ENCODE measurements around the gene ERCC4. TPM values are rescaled to one million over a fixed set of nuclear protein-coding genes. Genes with fewer than 3 reads are reported as not detected.

The ERCC4 gene
- total and polyA plus RNA-seq, 7 donors: 0.60 to 11.4 (median 7.7) TPM

GRCh38 chr16:13939821-13940220 lies 19.9 kb downstream of the ERCC4 start:
- peaks cover 0 to 55% (median 6%) of the 10 kb centered on the region in 4 donors for H3K36me3 ChIP-seq
- WGBS, 2 donors: 93 to 96% methylated on average over 5 of the region's 5 CpGs

DNA sequence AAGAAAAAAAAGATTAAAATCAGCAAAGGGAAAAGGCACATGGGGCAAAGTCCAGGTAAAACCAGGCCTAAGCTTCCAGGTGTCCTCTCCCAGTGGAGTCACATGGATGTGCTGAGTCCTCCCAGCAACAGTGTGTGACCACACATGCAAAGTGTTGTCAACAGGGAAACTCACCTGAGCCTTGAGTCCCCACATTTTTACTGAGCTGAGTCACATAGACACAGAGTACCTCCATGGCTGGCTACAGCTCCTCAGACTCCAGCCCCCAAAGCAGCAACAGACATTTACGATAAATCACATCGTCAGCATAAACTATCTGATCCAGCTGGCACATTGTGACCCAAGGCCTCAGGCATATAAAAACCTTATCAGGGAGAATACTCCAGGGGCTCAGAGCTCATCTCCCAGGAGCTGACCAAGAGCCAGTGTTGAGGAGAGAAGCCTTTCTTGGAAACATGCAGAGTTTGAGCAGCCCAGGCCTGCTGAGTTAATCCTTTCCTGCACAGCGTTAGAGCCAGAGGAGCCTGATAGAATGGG lies 20.5 kb downstream of the ERCC4 start:
- no peak overlapping the region for H3K4me3 ChIP-seq
- intact Hi-C loops (cut with DNase I): no loop called here
- 84 to 88% methylated on average over 3 of the region's 3 CpGs for WGBS, 2 donors
- peaks cover 0 to 54% (median 7%) of the 10 kb centered on the region in 4 donors for H3K36me3 ChIP-seq
- TF ChIP-seq, protein P1, sequence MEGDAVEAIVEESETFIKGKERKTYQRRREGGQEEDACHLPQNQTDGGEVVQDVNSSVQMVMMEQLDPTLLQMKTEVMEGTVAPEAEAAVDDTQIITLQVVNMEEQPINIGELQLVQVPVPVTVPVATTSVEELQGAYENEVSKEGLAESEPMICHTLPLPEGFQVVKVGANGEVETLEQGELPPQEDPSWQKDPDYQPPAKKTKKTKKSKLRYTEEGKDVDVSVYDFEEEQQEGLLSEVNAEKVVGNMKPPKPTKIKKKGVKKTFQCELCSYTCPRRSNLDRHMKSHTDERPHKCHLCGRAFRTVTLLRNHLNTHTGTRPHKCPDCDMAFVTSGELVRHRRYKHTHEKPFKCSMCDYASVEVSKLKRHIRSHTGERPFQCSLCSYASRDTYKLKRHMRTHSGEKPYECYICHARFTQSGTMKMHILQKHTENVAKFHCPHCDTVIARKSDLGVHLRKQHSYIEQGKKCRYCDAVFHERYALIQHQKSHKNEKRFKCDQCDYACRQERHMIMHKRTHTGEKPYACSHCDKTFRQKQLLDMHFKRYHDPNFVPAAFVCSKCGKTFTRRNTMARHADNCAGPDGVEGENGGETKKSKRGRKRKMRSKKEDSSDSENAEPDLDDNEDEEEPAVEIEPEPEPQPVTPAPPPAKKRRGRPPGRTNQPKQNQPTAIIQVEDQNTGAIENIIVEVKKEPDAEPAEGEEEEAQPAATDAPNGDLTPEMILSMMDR (IDR thresholded peaks at IDR 0.05): no peak
- TF ChIP-seq POLR2A (IDR thresholded peaks at IDR 0.05): no peak
- TF ChIP-seq EP300 (IDR thresholded peaks at IDR 0.05): no peak
- TF ChIP-seq POLR2AphosphoS5 (IDR thresholded peaks at IDR 0.05): no peak
- no peak for DNase-seq
- no peaks in the 10 kb centered on the region for H3K9me3 ChIP-seq
- H3K27ac ChIP-seq: no peak overlapping the region
- peaks cover 0 to 5% (median 0%) of the 10 kb centered on the region in 4 donors for H3K4me1 ChIP-seq
- no peaks in the 10 kb centered on the region for H3K27me3 ChIP-seq

More at GRCh38 chr16:13939821-13940220, 19.9 kb downstream of the ERCC4 start:
- Histone ChIP-seq H3K27ac (no peak overlapping the region), H3K4me3 (no peak overlapping the region), H3K9me3 (no peaks in the 10 kb centered on the region), H3K4me1 (peaks cover 0 to 5% (median 0%) of the 10 kb centered on the region in 4 donors), H3K27me3 (no peaks in the 10 kb centered on the region)
- TF ChIP-seq POLR2AphosphoS5 (IDR thresholded peaks at IDR 0.05) (no peak), POLR2A (IDR thresholded peaks at IDR 0.05) (no peak), EP300 (IDR thresholded peaks at IDR 0.05) (no peak)
- TF ChIP-seq, protein P1 (IDR thresholded peaks at IDR 0.05): no peak
- DNase-seq: no peak
- intact Hi-C loops (cut with DNase I): no loop called here

DNA sequence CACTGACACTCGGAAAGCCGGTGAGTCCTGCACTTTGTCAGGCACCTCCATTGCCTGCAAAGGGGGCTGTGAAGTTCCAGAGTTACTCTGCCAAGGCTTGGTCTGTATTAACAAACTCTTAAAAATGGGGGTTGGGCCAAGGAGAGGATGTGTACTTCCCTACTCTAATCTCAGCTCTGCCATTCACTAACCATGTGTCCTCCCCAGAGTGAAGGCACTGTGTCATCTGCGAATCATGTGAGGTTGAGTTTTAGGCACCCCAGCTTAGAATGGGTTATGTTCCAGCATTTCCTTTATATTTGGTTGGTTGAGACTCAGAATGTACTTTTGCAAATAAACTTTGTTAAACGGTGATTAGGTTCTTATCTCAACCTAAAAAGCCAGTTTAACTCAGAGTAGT lies 24.9 kb downstream of the ERCC4 start:
- Histone ChIP-seq H3K4me1 (no peaks in the 10 kb centered on the region), H3K27ac (no peak overlapping the region), H3K36me3 (peaks cover 8 to 63% (median 26%) of the 10 kb centered on the region in 4 donors), H3K27me3 (no peaks in the 10 kb centered on the region), H3K9me3 (no peaks in the 10 kb centered on the region), H3K4me3 (no peak overlapping the region)
- no peak for DNase-seq
- TF ChIP-seq, protein P1 (IDR thresholded peaks at IDR 0.05): no peak
- TF ChIP-seq POLR2AphosphoS5 (IDR thresholded peaks at IDR 0.05) (no peak), POLR2A (IDR thresholded peaks at IDR 0.05) (no peak), EP300 (IDR thresholded peaks at IDR 0.05) (no peak)
- WGBS, 2 donors: 86 to 88% methylated on average over 4 of the region's 4 CpGs
- intact Hi-C loops (cut with DNase I): no loop called here

GRCh38 chr16:13945744-13946485 lies 26.0 kb downstream of the ERCC4 start:
- no peaks in the 10 kb centered on the region for H3K27me3 ChIP-seq
- intact Hi-C loops (cut with DNase I): no loop called here
- H3K36me3 ChIP-seq: peaks cover 8 to 53% (median 26%) of the 10 kb centered on the region in 4 donors
- WGBS, 2 donors: 86 to 94% methylated on average over 9 of the region's 9 CpGs
- no peak for DNase-seq
- H3K27ac ChIP-seq: no peak overlapping the region
- no peaks in the 10 kb centered on the region for H3K4me1 ChIP-seq
- TF ChIP-seq EP300 (IDR thresholded peaks at IDR 0.05) (no peak), POLR2AphosphoS5 (IDR thresholded peaks at IDR 0.05) (no peak), POLR2A (IDR thresholded peaks at IDR 0.05) (no peak)
- TF ChIP-seq, protein P1 (IDR thresholded peaks at IDR 0.05): no peak
- no peak overlapping the region for H3K4me3 ChIP-seq
- no peaks in the 10 kb centered on the region for H3K9me3 ChIP-seq
